RWPE2 (cell line): Measurements from ENCODE around the gene ENGASE.

Experiments
- ATAC-seq: fragments of 200-7000 bp; cut with Tn5 transposase; 3 replicates; pipeline ENCODE4 v1.9.1; 2021; ENCODE audit warnings: low read depth
- DNase-seq: peaks from one replicate; pipeline ENCODE4 v3.0.0-alpha.2; 2020; ENCODE audit warnings: low spot score
- H3K27ac ChIP-seq: fragments of 450-650 bp; 2 replicates; pipeline ENCODE4 v1.5.1; 2017; ENCODE audit warnings: mild to moderate bottlenecking; ENCODE audit not compliant: poor library complexity, severe bottlenecking
- H3K27me3 ChIP-seq: fragments of 250-450 bp; sonication (Bioruptor Pico); 2 replicates; pipeline ENCODE4 v1.5.1; 2021; ENCODE audit warnings: mild to moderate bottlenecking, moderate library complexity; ENCODE audit not compliant: insufficient read depth, poor library complexity, severe bottlenecking
- H3K36me3 ChIP-seq: fragments of 250-450 bp; sonication (Bioruptor Pico); 2 replicates; pipeline ENCODE4 v1.5.1; 2020; ENCODE audit warnings: low read depth, mild to moderate bottlenecking, moderate library complexity
- H3K4me1 ChIP-seq: fragments of 250-450 bp; sonication (Bioruptor Pico); 2 replicates; pipeline ENCODE4 v1.5.1; 2021; ENCODE audit warnings: mild to moderate bottlenecking, moderate library complexity; ENCODE audit not compliant: insufficient read depth, poor library complexity, severe bottlenecking
- H3K4me3 ChIP-seq: fragments of 250-450 bp; sonication (Bioruptor Pico); 2 replicates; pipeline ENCODE4 v1.5.1; 2021; ENCODE audit warnings: mild to moderate bottlenecking, moderate library complexity; ENCODE audit not compliant: severe bottlenecking
- H3K9me3 ChIP-seq: fragments of 250-450 bp; sonication (Bioruptor Pico); 2 replicates; pipeline ENCODE4 v1.5.1; 2021; ENCODE audit warnings: mild to moderate bottlenecking, moderate library complexity; ENCODE audit not compliant: severe bottlenecking
- TF ChIP-seq, protein P1 (sequence below): fragments of 450-650 bp; IDR thresholded peaks from one replicate; pipeline ENCODE4 v1.5.1; 2017; ENCODE audit warnings: mild to moderate bottlenecking, moderate library complexity; ENCODE audit not compliant: poor library complexity, severe bottlenecking

ENGASE gene

DNA sequence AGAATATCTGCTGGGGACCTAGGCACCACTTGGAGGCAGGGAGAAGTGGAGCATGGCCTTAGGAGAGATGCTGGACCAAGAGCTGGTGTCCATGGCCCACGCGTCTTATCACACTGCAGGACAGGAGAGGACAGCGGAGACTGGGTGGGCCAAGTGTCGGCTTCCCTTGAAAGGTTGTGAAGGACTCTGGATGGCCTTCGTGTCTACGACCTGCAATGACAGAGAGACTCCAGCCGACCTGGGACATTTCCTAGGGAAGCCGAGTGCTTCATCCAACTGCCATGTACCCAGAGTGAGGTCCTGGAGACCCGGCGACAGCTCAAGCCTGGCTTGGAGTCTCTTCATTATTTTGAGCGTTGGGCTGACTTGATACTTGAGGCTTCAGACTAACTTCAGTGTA lies 30.2 kb upstream of the ENGASE start:
- TF ChIP-seq, protein P1, sequence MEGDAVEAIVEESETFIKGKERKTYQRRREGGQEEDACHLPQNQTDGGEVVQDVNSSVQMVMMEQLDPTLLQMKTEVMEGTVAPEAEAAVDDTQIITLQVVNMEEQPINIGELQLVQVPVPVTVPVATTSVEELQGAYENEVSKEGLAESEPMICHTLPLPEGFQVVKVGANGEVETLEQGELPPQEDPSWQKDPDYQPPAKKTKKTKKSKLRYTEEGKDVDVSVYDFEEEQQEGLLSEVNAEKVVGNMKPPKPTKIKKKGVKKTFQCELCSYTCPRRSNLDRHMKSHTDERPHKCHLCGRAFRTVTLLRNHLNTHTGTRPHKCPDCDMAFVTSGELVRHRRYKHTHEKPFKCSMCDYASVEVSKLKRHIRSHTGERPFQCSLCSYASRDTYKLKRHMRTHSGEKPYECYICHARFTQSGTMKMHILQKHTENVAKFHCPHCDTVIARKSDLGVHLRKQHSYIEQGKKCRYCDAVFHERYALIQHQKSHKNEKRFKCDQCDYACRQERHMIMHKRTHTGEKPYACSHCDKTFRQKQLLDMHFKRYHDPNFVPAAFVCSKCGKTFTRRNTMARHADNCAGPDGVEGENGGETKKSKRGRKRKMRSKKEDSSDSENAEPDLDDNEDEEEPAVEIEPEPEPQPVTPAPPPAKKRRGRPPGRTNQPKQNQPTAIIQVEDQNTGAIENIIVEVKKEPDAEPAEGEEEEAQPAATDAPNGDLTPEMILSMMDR: no peak
- no peaks in the 10 kb centered on the region for H3K36me3 ChIP-seq
- no peak overlapping the region for H3K4me3 ChIP-seq
- no peaks in the 10 kb centered on the region for H3K9me3 ChIP-seq
- H3K27ac ChIP-seq: no peak overlapping the region
- DNase-seq: no peak
- ATAC-seq: no peak
- no peaks in the 10 kb centered on the region for H3K4me1 ChIP-seq
- H3K27me3 ChIP-seq: no peaks in the 10 kb centered on the region

- Histone ChIP-seq H3K4me1 (no peaks in the 10 kb centered on the region), H3K4me3 (no peak overlapping the region), H3K27ac (no peak overlapping the region), H3K9me3 (no peaks in the 10 kb centered on the region), H3K36me3 (no peaks in the 10 kb centered on the region), H3K27me3 (no peaks in the 10 kb centered on the region)
- TF ChIP-seq, protein P1: no peak
- ATAC-seq (no peak), DNase-seq (no peak)
These were observed 29.5 kb upstream of the ENGASE start for GRCh38 chr17:79045001-79045729.

- H3K27me3 ChIP-seq: no peaks in the 10 kb centered on the region
- no peaks in the 10 kb centered on the region for H3K4me1 ChIP-seq
- no peak overlapping the region for H3K27ac ChIP-seq
- peak; percentile 70 for ATAC-seq
- DNase-seq: no peak
- H3K9me3 ChIP-seq: no peaks in the 10 kb centered on the region
- H3K36me3 ChIP-seq: no peaks in the 10 kb centered on the region
- H3K4me3 ChIP-seq: no peak overlapping the region
- TF ChIP-seq, protein P1: peak; percentile 93
These were observed 28.8 kb upstream of the ENGASE start for GRCh38 chr17:79045842-79046196.

DNA sequence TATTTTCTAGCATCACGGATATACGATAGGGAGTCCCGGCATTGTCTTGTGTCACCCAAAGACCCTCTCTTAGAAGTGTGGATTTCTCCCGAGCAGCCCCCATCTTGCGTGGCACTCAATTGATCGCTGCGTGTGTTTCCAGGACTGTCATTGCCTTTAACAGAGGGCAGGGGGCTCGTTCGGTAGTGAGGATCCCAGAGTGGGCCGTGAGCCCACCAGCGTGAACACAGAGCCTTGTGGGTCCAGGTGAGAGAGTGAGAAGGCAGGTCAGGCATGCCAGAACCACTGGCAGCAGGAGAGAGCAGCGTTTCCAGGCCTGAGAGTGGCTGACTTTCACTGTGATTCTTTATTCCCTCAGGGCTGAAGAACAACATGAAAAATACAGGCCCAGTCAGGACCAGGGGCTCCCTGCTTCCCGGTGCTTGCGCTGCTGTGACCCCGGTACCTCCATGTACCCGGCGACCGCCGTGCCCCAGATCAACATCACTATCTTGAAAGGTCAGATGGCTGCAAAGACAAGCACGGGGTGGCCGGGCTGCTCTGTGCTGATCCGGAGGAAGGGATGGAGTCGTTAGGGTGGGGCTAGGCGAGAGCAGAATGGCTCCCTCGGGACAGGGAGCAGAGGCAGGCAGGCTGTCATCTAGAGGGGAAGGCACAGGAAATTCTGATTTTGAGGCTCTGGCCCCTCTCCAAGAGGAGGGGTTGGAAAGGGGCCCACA lies 28.3 kb upstream of the ENGASE start:
- Histone ChIP-seq H3K27ac (no peak overlapping the region), H3K4me3 (no peak overlapping the region), H3K36me3 (no peaks in the 10 kb centered on the region), H3K27me3 (no peaks in the 10 kb centered on the region), H3K4me1 (no peaks in the 10 kb centered on the region), H3K9me3 (no peaks in the 10 kb centered on the region)
- TF ChIP-seq, protein P1: peak; percentile 59
- DNase-seq (no peak), ATAC-seq (no peak)

- TF ChIP-seq, protein P1: no peak
- Histone ChIP-seq H3K4me3 (no peak overlapping the region), H3K36me3 (no peaks in the 10 kb centered on the region), H3K9me3 (no peaks in the 10 kb centered on the region), H3K27me3 (no peaks in the 10 kb centered on the region), H3K27ac (no peak overlapping the region), H3K4me1 (no peaks in the 10 kb centered on the region)
- DNase-seq (no peak), ATAC-seq (no peak)
These were observed 27.7 kb upstream of the ENGASE start for GRCh38 chr17:79046916-79047280.
